ENCODE results near the gene POLR2C. TPM values are rescaled to one million over a fixed set of nuclear protein-coding genes. Genes with fewer than 3 reads are reported as not detected.

Gene POLR2C
- total and polyA plus RNA-seq, 2 of the 13 experiments (the other 11 are each of a cell fraction or from before 2014, with no cell fraction given) = 104 to 216 TPM

DNA sequence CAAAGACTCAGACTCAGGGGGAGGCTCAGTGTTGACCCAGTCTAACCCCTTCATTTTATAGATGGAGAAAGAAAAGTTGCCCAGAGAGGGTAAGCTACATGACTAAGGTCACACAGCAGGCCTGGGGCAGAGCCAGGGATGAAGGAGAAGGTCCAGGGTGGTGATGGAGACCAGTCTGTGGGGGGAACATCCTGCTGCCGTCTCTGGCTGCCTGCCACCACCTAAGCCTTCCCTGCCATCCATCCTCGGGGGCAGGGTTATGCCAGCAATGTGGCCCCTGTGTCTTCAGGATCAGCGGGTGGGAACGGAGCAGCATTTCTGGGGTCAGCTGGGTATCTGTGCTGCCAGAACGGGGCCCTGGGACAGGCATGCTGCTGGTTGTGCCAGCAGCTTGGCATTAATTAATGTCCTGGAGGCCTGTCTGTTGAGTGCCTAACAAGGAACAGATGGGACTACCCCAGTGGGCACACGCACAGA, 18.3 kb downstream of the POLR2C start (continued):
- no peak for TF ChIP-seq ZBTB21 (CRISPR knock-in tag; IDR thresholded peaks at IDR 0.05)
- TF ChIP-seq STAT5B (CRISPR knock-in tag; IDR thresholded peaks at IDR 0.05) = no peak
- TF ChIP-seq ZNF337 (CRISPR knock-in tag; IDR thresholded peaks at IDR 0.05; ENCODE audit: borderline replicate concordance, low read depth) = no peak
- no peak for TF ChIP-seq PAX8 (CRISPR knock-in tag; IDR thresholded peaks at IDR 0.05; ENCODE audit: borderline replicate concordance)
- no peak for TF ChIP-seq SKI (IDR thresholded peaks at IDR 0.05; ENCODE audit: partially characterized antibody)
- no peak for TF ChIP-seq ZBTB7A (CRISPR knock-in tag; IDR thresholded peaks at IDR 0.05)
- TF ChIP-seq ZNF772 (CRISPR knock-in tag; IDR thresholded peaks at IDR 0.05) = no peak
- 0 out of 2 replicates have a peak, but pooled peaks have one; percentile 0 for TF ChIP-seq TBX2 (CRISPR knock-in tag; IDR thresholded peaks at IDR 0.05; ENCODE audit: borderline replicate concordance)
- TF ChIP-seq, protein P1, sequence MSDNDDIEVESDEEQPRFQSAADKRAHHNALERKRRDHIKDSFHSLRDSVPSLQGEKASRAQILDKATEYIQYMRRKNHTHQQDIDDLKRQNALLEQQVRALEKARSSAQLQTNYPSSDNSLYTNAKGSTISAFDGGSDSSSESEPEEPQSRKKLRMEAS (IDR thresholded peaks at IDR 0.05) = no peak
- TF ChIP-seq ZZZ3 (CRISPR knock-in tag; IDR thresholded peaks at IDR 0.05; ENCODE audit: borderline replicate concordance) = no peak
- TF ChIP-seq, protein P2, sequence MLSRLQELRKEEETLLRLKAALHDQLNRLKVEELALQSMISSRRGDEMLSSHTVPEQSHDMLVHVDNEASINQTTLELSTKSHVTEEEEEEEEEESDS (CRISPR knock-in tag; IDR thresholded peaks at IDR 0.05; ENCODE audit: borderline replicate concordance) = no peak
- TF ChIP-seq ZNF136 (CRISPR knock-in tag; IDR thresholded peaks at IDR 0.05; ENCODE audit: low read depth) = no peak
- no peak for TF ChIP-seq SPEN (CRISPR knock-in tag; IDR thresholded peaks at IDR 0.05; ENCODE audit: low read depth)
- TF ChIP-seq ELF3 (CRISPR knock-in tag; IDR thresholded peaks at IDR 0.05) = no peak
- TF ChIP-seq ZNF160 (CRISPR knock-in tag; IDR thresholded peaks at IDR 0.05) = no peak
- TF ChIP-seq ZNF431 (CRISPR knock-in tag; IDR thresholded peaks at IDR 0.05; ENCODE audit: borderline replicate concordance, low read depth) = no peak
- TF ChIP-seq ZNF333 (CRISPR knock-in tag; IDR thresholded peaks at IDR 0.05; ENCODE audit: borderline replicate concordance) = no peak; the same call in 1 of the 2 replicates
- TF ChIP-seq, protein P3, sequence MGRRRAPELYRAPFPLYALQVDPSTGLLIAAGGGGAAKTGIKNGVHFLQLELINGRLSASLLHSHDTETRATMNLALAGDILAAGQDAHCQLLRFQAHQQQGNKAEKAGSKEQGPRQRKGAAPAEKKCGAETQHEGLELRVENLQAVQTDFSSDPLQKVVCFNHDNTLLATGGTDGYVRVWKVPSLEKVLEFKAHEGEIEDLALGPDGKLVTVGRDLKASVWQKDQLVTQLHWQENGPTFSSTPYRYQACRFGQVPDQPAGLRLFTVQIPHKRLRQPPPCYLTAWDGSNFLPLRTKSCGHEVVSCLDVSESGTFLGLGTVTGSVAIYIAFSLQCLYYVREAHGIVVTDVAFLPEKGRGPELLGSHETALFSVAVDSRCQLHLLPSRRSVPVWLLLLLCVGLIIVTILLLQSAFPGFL (CRISPR knock-in tag; IDR thresholded peaks at IDR 0.05) = no peak
- no peak for TF ChIP-seq ZNF777 (CRISPR knock-in tag; IDR thresholded peaks at IDR 0.05)
- TF ChIP-seq, protein P4, sequence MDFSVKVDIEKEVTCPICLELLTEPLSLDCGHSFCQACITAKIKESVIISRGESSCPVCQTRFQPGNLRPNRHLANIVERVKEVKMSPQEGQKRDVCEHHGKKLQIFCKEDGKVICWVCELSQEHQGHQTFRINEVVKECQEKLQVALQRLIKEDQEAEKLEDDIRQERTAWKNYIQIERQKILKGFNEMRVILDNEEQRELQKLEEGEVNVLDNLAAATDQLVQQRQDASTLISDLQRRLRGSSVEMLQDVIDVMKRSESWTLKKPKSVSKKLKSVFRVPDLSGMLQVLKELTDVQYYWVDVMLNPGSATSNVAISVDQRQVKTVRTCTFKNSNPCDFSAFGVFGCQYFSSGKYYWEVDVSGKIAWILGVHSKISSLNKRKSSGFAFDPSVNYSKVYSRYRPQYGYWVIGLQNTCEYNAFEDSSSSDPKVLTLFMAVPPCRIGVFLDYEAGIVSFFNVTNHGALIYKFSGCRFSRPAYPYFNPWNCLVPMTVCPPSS (IDR thresholded peaks at IDR 0.05) = no peak
- no peak for TF ChIP-seq SALL2 (CRISPR knock-in tag; IDR thresholded peaks at IDR 0.05)
- TF ChIP-seq, protein P5, sequence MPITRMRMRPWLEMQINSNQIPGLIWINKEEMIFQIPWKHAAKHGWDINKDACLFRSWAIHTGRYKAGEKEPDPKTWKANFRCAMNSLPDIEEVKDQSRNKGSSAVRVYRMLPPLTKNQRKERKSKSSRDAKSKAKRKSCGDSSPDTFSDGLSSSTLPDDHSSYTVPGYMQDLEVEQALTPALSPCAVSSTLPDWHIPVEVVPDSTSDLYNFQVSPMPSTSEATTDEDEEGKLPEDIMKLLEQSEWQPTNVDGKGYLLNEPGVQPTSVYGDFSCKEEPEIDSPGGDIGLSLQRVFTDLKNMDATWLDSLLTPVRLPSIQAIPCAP (CRISPR knock-in tag; IDR thresholded peaks at IDR 0.05; ENCODE audit: low read depth) = no peak
- TF ChIP-seq SMYD3 (CRISPR knock-in tag; IDR thresholded peaks at IDR 0.05) = 0 out of 2 replicates have a peak, but pooled peaks have one; percentile 46
- TF ChIP-seq, protein P6, sequence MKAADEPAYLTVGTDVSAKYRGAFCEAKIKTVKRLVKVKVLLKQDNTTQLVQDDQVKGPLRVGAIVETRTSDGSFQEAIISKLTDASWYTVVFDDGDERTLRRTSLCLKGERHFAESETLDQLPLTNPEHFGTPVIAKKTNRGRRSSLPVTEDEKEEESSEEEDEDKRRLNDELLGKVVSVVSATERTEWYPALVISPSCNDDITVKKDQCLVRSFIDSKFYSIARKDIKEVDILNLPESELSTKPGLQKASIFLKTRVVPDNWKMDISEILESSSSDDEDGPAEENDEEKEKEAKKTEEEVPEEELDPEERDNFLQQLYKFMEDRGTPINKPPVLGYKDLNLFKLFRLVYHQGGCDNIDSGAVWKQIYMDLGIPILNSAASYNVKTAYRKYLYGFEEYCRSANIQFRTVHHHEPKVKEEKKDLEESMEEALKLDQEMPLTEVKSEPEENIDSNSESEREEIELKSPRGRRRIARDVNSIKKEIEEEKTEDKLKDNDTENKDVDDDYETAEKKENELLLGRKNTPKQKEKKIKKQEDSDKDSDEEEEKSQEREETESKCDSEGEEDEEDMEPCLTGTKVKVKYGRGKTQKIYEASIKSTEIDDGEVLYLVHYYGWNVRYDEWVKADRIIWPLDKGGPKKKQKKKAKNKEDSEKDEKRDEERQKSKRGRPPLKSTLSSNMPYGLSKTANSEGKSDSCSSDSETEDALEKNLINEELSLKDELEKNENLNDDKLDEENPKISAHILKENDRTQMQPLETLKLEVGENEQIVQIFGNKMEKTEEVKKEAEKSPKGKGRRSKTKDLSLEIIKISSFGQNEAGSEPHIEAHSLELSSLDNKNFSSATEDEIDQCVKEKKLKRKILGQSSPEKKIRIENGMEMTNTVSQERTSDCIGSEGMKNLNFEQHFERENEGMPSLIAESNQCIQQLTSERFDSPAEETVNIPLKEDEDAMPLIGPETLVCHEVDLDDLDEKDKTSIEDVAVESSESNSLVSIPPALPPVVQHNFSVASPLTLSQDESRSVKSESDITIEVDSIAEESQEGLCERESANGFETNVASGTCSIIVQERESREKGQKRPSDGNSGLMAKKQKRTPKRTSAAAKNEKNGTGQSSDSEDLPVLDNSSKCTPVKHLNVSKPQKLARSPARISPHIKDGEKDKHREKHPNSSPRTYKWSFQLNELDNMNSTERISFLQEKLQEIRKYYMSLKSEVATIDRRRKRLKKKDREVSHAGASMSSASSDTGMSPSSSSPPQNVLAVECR (CRISPR knock-in tag; IDR thresholded peaks at IDR 0.05; ENCODE audit: borderline replicate concordance) = no peak
